Endometrium (tissue), 2 donors: Measurements from ENCODE around the gene MYMK.

ENCODE experiments used
- FAIRE-seq: peaks from 2 replicates; lab custom pipeline; 2012; peaks lifted over from hg19 to GRCh38; lab: Jason Lieb, UNC
- donor health status: control.
- donor health status: control.

MYMK gene

GRCh38 chr9:133518200-133518599 is 6.6 kb downstream of the MYMK start:
- FAIRE-seq, result no peak

DNA sequence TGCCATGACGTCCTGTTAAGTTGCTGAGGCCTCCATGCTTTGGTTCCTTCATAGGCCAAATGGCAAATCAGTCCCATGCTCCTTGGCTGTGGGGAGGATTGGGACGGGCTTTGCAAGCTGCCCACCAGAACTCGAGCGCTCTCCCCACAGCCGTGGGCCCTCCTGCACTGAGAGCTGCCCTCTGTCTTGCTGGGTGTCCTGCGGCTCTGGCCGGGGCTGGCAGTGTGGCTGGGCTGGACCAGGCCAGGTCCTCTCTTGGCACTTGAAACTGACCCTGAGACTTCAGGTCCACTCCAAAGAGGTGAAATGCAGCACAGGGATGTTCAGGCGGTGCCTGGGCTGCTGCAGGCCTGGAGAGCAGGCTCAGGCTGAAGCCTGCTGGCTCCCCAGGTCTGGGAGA is 7.0 kb downstream of the MYMK start:
- FAIRE-seq, result no peak

GRCh38 chr9:133516961-133517350 is 7.8 kb downstream of the MYMK start:
- FAIRE-seq, result no peak

- no peak for FAIRE-seq
These were observed 8.4 kb downstream of the MYMK start for GRCh38 chr9:133516256-133516960.

DNA sequence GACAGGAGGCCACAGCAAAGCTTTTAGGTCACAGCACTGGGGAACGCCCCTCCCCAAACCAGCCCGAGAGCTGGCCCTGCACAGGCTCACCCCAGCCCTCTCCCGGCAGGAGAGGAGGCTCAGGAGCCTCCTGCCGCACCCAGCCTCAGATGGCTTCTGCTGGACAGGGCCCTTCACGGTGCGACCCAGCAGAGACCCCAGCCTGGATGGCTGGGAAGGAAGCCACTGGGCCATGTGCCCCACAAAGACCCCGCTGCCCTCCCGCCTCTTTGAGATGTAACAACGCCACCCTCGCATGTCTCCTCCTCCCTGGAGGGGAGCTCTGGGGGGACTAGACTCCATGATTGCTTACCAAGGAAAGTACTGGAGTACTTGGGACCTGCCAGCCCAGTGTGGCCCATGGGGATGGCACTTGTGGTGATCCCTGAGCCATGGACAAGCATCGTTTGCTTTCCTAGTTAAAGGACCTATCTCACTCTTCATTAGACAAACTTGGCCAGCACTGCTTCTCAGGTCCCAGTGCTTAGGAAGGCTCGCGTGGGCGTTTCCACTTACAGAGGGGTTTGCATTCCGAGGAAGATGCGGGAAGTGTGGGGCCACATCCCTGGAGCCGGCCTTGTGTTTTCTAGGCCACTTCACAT is 9.0 kb downstream of the MYMK start:
- FAIRE-seq, result no peak

DNA sequence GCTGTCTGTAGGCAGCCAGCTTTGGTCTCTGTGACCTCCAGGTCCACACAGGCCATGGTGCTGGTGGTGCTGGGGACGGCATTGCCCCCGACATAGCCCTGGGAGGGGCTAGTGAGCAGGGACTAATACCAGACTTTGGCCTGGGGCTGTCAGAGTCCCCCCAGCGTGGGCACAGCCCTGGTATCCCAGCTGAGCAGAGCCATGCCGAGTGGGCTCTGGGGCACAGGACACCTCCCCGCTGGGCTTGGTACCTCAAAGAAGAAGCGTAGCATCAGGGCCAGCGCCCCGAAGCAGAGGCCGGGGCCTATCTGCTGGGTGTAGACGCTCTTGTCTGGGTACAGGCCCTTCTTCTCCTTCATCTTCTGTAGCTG is 9.5 kb downstream of the MYMK start:
- no peak for FAIRE-seq

DNA sequence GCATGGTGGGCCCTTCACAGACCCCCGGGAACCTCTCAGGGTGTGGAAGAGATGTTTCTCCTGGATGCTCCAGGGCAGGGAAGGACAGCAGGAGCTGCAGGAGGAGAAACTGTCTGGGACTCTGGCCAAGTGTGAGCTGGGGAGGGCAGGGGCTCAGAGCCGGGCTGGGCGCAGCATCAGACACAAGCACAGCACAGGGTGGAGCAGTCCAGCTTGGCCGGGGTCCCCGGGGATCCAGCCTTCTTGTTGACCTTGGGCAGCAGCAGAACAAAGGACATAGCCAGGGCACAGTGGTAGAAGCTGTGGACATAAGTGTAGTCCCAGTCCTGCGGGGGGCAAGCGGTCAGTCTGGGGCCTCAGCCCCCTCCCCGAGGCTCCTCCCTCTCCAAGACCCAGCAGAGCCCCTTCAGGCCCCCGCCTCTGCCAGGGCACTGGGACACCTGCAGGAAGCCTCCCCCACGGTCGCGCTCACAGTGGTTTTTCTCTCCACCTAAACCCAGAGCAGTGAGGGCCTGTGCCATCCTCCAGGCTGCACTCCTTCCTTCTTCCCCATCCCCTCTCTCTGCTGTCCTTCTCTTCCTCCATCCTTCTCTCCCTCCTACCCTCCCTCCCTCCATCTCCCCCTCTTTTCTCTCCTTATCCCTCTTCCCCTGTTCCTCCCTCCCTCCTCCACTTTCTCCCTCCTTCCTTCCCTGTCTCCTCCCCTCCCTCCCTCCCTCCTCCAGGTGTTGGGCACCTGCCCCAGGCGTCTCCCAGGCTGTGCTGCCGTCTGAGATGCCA is 10.1 kb downstream of the MYMK start:
- no peak for FAIRE-seq

GRCh38 chr9:133513214-133514100 is 11.3 kb downstream of the MYMK start:
- no peak for FAIRE-seq

GRCh38 chr9:133512253-133513213 is 12.2 kb downstream of the MYMK start:
- no peak for FAIRE-seq

GRCh38 chr9:133511607-133512006 is 13.2 kb downstream of the MYMK start:
- FAIRE-seq, result no peak

DNA sequence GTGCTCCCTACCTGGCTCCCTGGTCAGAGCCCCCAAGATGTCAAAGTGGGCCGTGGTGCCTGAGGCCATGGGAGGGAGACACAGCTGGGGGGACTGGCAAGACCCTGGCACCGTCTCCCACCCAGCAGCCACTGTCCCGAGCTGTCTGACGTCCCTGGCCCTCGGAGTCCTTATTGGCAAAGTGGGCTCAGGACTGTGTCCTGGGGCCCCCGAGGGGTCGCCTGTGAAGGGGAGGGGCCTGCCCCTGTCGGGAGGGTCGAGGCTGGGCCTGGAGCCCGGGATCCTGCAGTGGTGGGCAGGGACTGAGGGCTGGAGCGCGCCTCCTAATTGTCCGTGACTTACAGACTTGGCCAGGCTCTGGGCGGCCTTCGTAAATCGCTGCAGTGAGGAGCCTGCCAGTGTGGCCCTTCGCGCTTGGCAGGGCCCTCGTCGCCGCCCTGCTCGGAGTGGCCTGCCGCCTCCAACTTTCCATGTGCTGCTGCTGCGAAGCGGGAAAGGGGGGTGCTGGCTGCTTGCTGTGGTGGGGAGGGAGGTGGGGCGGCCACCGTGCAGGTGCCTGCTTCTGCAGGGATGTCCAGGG is 13.7 kb downstream of the MYMK start:
- no peak for FAIRE-seq

DNA sequence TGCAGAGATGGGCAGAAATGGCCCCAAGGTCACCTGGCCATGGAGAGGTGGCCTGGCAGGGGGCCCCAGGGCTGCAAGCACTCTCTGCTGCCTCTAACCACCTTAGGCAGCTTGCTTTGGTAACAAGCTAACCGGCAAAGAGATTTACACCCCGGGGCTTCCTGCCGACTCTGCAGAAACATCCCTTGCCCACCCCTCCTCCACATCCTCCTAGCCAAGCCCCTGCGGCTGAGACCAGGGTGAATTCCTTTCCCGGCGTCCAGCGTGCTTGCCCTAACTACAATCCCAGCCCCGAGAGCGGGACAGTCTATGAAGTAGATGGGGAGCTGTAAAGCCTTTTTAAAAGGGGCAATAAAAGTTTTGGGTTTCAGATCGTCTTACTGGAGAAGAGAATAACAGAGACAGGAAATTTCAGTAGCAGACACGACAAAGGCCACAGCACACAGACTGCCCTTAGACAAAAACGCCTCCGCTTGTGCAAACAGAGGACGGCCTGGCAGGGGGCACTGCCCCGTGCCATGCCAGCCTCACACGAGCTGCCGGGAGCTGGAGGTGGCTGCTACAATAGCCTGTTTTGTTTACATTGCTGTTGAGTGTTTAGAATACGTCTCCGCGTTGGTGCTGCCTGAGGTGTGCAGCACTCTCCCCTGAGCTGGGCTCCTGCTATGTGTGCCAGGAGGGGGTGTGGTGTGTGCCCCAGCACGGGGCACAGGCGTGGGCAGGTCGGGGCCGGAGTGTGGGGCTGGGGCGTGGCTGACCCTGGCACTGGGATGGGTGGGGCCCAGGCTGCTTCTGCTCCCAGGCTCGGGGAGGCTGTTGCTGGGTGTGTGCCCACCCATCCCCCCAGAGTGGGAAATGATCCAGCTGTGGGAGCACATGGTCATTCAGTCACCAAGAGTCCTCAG is 15.3 kb downstream of the MYMK start:
- FAIRE-seq, result no peak

- no peak for FAIRE-seq
These were observed 16.7 kb downstream of the MYMK start for GRCh38 chr9:133508046-133508445.

DNA sequence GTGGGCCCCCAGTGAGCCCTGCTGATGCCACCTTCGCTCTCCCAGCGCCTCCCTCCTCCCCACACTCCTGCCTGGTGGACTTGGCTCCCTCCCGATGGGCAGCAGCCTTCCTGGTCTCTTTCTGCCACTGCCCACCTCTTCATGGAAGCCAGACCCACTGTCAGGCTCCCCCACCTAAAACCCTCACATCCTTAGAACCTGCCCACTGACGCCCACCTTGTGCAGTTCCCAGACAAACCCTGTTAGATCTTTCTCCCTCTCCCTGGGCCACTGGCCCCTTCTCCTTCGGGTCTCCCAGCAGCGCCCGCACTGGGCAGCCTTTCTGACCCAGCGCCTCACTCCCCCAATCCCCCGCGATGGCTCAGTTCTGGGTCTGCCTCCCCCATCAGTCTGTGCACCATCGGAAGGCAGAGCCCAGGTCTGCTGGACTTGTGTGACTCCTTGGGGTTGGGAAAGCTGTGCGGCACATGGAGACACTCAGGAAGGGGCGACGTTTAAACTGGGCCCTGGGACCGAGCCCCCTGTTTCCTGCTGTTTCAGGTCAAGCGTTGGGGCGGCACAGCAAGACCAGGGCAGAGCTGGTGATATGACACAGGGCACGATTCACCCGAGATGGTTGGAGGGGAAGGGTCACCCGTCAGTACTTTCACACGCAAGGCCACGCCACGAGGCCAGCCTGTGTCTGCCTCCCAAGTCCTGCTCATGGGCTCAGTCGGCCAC is 17.4 kb downstream of the MYMK start:
- FAIRE-seq, result no peak

DNA sequence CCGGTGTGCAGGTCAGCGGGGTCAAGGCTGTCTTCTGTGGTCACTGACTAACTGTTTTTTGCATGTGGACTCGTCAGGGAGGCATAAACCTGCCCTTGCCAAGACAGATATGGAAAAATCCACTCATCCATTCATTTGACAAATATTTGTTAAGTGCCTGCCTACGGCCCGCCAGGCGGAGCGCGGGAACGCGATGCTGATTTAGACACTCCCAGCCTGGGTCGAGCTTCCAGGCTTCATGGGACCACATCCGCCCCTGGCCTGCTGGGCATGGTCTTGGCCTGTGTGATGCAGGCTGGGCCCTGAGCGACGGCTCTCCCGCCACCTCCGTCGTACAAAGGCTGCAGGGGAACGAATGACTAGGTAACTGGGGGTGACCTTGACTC is 18.1 kb downstream of the MYMK start:
- FAIRE-seq, result no peak

- no peak for FAIRE-seq
These were observed 18.7 kb downstream of the MYMK start for GRCh38 chr9:133505901-133506652.

DNA sequence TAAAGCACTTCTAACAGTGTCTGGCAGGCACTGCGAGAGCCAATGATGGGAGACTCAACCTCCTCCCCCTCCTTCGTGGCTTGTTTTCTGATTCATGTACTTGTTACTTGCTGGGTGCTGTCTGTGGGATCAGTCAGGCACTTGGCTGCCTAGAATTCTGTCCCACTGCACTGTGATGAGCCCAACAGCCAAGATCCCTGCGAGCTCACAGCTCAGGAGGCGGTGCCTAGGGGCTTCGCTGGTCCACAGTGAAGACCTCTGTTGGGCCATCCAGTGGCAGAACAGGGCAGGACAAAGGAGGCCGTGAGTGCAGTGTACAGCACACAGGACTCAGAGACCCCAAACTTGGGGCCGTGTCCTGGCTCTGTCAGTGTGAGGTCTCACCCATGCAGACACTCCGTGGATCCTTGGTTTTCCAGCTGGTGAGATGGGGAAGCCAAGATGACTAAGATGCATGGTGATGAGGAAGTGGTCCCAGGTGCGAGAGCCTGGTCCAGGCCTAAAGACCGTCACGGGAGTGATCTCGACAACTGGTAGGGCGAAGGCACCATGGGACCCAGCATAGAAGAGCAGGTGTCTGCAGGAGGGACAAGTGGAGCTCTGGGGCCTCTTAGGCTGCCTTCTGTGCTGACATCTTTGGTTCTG is 19.5 kb downstream of the MYMK start:
- no peak for FAIRE-seq

- FAIRE-seq, result no peak
These were observed 22.6 kb downstream of the MYMK start for GRCh38 chr9:133502112-133502511.
